HG02885 (cell line): ENCODE measurements around the gene ZNF235.
"Not testable (repeated sequence)": the region's sequence is repeated elsewhere in the genome, so short reads cannot be mapped to it uniquely, and the experiment has no call there.

Experiments
- ATAC-seq: cut with Tn5 transposase; IDR thresholded peaks from one replicate; pipeline ENCODE4 v1.9.1; 2021; ENCODE audit warnings: mild to moderate bottlenecking; ENCODE audit not compliant: unreplicated experiment, poor library complexity

Gene ZNF235

DNA sequence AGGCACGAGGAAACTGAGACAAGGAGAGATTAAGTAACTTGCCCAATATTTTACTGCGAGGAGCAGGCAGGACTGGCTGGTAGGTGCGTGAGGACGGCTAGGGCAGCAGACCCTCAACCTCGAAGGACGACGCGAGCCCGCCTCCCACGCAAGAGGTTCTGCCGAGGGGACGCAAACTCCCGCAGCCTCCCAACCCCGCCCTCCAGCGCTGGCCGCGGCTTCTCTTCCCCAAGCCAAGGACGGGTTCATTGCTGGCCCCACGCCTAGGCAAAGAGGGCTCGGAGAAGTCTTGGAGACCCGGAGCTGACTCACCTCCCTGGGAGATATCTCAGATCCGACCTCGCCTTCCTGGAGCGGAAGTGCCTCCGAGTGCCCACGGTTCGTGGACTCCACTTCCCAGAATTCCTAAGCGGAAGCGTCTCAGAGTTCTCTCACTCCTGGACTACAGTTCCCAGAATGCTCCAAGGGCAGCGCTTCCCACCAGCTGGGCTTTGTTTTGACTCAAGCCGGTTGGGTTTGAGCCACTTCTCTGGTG, at the start of gene ZNF235:
ZNF235 (minus strand) TSS at position 367 of the 535 bp plus-strand sequence. CDS start 1,621 bp downstream, outside the sequence.
- peak; percentile 94 for ATAC-seq

DNA sequence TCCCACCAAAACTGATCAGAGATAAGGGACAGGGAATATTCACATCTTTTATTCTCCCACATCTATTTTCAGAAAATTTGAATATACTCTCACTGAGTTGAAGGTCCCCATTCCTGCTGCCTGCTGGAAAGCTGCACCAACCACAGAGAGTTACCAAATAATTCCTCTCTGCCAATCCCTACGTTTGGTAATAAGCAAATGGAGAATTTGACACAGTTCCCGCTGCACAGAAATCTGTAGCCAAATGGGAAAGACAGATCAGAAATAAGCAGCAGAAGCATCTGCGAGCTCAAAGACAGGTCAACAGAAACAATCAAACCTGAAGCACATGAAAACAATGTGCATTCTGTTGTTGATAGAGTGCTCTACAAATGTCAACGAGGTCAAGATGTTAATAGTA, 41.7 kb upstream of the ZNF235 start:
- no peak for ATAC-seq

DNA sequence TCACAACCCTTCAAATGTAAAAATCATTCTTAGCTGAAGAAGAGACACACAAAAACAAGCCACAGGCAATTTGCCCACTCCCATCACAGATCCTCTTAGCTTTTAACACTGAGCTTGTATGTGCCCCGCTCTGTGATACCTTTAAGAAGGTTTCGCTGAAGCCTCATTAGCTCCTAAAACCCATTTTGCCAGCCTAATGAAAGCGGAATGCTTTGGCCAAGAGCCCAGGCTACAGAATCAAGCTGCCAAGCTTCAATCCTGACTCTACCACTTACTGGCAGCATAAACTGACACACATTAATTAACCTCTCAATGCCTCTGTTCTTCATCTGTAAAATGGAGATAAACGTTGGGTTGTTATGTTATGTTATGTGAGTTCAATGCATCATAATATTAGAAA, 41.1 kb upstream of the ZNF235 start:
- ATAC-seq = no peak

DNA sequence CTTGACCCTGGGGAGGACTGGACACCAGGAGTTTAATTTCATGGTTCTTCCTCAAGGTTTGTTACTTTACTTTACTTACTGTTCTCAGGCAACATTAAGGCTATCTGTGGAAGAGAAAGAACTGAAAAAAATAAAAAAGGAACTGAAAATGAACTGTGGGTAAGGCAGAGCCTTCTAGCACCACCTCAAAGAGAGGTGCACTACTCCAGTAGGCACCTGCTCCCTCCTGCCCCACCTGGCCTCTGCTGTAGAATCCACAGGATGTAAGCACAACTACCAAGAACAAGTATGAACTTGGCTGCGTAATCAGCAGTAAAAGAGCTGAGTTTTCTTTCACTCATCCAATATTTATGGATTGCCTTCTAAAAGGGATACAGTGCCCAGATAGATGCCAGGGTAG, 39.4 kb upstream of the ZNF235 start:
- ATAC-seq = no peak

DNA sequence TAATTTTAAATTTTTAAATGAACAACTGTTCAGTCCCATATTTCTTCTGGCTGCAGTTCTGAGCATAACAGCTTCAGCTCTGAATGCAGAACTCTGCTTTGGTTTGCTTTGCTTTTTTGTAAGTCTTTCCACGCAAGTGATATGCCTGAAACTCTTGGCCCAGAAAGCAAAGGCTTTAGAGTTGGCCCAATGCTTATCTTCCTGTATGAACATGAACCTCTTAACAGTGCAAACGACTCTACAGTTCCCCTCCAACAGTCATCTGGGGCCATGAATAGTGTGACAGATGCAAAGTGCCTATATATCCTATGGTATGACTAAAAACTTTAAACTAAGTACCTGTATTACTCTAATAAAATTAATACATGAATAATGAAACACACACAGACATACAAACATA, 37.0 kb upstream of the ZNF235 start:
- no peak for ATAC-seq

DNA sequence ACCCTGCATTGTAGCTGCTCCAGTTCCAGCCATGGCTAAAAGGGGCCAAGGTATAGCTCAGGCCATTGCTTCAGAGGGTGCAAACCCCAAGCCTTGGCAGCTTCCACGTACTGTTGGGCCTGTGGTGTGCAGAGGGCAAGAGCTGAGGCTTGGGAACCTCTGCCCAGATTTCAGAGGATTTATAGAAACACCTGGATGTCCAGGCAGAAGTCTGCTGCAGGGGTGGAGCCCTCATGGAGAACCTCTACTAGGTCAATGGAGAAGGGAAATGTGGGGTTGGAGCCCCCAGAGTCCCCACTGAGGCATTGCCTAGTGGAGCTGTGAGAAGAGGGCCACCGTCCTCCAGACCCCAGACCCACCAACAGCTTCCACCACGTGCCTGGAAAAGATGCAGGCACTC, 29.8 kb upstream of the ZNF235 start:
- ATAC-seq = not testable (repeated sequence)

DNA sequence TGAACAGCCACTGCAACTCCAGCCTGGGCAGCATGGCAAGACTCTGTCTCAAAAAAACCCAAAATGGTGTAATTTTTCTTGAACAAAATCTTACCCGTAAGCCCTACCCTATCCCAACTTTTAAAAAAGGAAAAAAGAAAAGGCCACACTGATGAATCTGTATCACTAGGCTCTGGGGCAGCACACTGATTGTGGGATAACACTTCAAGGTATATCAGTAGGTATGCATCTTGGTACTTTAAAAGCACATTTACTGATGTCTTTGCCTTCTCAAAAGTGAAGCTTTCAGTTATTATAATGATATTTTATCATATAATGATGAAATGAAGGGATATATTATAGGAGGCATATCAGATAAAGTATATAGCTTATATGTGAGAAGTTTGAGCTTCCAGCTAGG, 27.3 kb upstream of the ZNF235 start:
- ATAC-seq = no peak

DNA sequence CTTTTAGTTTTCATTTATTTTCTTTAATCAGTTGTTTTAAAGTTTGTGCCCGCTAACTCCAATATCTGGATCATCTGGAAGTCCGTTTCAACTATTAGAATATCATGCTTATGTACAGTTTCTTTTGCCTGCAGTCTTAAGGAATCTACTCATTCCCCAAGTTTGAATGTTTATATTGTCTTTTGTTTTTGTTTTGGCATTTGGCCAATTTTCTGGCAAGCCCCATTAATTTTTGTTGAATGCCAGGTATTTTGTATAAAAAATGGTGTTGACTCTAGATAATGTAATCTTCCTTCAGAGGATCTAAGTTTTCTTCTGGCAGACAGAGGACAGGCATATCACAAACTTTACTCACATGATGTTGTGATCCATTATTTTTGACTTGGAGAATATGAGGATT, 11.1 kb upstream of the ZNF235 start:
- no peak for ATAC-seq

DNA sequence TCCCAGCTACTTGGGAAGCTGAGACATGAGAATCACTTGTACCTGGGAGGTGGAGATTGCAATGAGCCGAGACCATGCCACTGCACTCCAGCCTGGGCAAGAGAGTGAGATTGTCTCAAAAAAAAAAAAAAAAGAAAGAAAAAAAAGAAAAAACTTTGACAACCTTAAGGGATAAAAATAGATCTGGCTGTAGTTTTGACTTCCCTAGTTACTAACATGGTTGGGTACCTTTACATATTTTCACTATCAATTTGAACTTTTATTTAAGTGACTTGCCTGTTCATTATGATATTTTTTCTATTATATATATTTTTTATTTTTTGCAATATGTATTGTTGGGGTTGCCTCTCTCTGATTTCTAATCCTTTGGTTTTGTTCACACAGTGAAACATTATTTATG, 8.4 kb upstream of the ZNF235 start:
- no peak for ATAC-seq

DNA sequence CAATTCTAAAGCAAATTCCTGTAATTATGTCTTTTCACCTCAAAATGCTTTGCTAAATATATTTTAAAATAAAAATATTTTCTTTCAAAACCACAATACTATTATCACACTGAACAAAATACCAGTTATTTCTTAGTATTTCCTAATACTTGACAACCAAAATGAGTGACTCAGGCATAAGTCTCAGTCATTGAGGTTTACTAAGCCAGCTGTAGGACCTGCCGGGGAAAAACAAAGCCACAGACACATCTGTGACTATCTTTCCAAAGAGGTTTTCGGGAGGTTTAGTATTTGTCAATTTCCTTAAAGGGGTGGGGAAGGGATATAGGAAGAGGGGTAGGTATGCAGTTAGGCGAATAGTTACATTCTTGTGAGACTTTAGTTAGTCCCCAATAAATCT, 3.2 kb upstream of the ZNF235 start:
- no peak for ATAC-seq

DNA sequence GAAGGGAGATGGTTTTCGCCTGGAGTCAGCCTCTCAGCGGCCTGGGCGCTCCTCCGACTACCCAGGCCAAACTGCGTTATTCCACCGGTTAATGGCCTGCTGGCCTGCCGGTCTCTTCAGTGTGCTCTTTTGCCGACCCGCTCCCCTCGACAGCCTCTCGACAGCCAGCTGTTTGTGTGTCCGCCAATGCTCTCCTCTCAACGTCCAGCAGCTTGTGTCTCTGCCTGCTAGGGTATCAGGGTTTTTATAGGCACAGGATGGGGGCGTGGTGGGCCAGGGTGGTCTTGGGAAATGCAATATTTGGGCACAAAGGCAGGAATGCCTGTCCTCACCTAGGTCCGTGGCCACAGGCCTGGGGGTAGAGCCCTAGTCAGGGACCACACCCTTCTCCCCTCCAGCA, 1.5 kb upstream of the ZNF235 start:
- no peak for ATAC-seq

DNA sequence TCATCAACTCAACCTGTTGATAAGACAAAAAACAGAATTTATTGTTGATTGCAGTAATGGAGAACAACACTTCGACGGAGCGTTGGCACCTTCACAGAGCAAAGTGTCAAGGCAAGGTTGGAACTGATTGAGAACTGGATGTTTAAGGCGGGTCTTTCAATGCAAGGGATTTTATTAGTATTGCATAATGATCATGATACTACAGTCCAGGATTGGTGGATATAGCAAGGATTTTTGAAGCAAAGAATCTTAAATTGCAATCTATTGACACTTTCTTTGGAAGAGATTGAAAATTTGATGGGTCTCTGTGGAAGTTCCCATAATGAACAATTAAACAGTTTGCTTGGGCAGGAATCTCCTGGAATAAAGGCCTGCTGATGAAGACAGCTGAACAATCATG, 632 bp upstream of the ZNF235 start:
- ATAC-seq = no peak

DNA sequence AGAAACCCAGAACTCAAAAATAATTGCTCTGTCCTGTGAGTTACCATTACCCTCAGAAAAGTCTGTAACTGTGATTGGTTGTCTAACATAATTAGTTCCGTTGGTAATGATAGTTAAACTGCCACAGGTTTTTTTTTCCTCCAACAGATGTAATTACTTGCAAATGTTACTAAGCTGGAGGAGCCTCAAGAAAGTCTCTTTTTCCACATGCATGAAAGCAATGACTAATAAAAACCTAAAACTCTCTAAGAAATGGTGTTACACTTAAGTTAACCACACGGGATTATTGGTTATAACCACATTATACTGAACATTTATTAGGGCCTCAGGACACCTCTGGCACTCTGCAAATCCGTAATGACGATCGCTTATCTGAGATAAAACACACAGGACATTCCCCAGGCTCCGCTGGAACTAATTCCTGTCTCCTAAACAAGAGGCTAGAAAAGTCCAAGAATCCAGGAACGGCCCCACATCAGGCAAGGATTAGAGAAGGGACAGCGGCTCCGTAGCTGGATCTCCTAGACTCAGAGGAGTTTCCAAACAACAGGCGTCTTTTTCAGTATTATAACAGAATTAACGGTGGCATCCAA, 753 bp downstream of the ZNF235 start:
- no peak for ATAC-seq

DNA sequence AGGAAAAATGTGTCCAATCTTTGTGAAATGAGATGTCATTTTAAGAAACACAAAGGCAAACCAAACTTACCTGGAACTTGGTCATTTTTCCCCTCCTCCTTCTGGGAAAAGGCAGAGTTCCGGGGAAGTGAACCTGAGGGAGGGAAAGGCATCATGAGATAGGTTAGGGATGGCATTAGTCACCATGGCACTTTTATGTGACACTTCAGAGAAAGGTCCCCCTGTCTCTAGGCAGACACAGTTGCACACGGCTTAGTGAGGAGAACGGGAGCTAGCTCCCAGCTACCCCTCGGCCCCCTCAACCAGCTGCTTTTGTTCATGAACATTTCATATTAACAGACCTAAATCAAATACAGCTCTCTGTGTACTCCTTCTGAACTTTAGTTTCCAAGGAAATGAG, 1.5 kb downstream of the ZNF235 start:
- ATAC-seq = no peak

DNA sequence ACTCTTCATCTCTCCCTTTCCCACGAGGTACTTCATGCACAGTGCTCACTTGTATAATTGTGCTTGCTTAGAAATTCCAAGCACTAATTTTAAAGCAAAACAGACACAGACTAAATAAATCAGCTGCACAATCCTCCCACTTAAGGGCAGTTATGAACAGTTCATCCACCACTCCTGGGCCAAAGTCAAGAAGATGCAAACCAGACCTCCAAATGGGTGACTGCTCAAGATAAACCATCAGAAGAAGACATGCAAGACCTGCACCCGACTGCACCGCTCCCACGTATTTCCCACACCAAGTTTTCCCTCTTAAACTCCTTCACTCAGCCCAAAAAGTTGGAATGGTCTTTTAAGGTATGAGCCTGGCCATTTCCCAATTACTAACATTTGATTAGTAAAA, 19.9 kb downstream of the ZNF235 start:
- no peak for ATAC-seq

DNA sequence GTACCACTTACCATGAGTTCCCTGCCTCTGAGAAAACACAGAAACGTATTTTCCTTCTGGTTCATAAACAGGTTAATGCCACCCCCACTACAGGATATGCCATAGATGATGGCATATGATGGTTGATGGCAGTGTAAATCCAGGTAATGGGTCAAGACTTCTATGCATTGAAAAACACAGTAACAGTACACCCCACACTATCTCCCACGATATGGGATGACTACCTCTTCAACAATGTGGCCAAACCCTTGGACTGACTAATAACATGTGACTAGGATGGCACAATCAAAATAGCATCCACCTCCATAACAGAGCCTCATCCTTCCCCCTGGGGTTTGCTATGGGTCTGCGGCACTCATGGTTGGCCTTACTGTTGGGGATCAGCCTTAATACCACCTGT, 22.0 kb downstream of the ZNF235 start:
- no peak for ATAC-seq

DNA sequence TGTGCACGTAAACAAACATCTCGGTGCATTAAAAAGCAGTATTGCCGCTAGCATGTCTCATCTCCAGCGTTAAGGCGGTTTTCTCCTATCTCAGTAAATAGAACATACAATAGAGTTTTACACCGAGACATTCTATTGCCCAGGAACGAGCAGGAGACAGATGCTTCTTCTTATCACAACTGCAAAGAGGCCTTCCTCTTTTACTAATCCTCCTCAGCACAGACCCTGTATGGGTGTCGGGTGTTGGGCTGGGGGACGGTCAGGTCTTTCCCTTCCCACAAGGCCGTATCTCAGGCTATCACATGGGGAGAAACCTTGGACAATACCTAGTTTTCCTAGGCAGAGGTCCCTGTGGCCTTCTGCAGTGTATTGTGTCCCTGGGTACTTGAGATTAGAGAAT, 23.9 kb downstream of the ZNF235 start:
- ATAC-seq = no peak

DNA sequence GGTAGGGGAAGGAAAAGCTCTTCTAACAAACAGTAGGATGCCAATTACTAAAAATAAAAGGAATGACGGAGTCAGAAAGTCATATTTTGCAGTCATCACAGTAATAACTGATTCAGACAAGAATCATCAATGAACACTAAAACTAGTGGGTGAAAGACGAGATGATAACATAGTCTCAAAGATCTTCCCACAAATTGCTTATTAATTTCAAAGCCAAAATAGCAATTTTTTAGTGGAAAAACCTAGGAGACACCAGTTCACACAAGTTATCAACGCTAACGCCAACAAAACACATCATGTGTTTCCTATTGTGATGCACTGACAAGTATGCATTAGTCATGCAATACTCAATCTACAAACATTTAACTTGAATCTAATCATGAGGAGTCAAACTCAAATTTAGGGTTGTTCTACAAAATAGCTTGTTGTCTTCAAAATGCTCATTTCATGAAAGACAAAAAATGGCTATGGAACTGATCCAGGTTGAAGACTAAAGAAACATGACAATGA, 26.6 kb downstream of the ZNF235 start:
- ATAC-seq = no peak

DNA sequence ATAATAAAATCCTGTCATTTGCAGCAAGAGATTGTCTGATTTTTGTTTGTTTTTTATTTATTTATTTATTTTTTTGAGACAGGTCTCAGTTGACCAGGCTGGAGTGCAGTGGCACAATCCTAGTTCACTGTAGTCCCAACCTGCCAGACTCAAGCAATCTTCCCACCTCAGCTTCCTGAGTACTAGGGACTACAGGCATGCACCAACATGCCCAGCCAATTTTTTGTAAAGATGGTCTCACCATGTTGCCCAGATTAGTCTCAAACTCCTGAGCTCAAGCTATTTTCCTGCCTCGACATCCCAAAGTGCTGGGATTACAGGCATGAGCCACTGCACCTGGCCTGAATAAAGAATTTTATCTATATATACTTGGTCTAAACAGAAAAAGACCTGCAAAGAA, 27.5 kb downstream of the ZNF235 start:
- no peak for ATAC-seq

DNA sequence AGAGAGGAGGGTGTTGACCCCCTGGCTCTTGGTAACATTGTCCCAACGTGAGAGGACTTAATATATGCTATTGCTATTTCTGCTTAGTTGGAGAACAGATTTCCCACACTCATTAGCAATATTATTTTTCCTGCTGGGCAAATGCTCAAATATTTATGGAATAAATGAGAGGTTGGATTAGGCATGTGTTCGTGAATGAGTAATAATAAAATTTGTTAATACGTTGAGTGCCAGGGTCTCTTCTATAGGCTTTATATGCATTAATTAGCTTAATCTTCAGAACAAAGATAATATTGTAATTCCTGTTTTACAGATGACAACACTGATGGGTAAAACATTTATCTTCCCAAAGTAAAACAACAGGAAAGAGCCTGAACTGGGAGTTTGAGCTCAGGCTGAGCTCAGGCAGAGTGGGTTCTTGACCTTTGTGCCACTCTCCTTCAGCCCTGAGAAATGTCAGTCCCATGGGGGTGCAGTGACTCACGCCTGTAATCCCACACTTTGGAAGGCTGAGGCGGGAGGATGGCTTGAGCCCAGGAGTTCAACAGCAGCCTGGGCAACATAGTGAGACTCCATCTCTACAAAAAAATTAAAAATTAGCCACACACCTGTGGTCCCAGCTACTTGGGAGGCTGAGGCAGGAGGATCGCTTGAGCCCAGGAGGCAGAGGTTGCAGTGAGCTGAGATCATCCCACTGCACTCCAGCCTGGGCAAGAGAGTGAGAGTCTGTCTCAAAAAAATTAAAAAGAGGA, 44.0 kb downstream of the ZNF235 start:
- ATAC-seq = no peak

DNA sequence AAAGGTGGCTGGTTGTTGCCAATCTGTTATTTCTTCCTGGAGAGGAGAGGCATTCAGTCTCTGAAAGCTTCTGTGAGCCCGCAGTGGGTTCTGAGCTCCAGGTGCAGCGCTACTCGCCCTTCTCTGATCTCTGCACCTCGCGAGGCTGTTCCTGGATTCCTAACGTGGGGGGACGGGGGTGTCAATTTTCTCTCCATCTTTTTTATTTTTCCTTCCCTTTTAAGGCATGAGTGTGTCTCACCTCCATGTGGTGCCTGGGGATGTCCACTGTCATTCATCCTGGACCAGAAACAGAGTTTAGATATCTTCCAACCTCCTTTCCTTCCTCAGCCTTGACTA, 44.5 kb downstream of the ZNF235 start:
- no peak for ATAC-seq

DNA sequence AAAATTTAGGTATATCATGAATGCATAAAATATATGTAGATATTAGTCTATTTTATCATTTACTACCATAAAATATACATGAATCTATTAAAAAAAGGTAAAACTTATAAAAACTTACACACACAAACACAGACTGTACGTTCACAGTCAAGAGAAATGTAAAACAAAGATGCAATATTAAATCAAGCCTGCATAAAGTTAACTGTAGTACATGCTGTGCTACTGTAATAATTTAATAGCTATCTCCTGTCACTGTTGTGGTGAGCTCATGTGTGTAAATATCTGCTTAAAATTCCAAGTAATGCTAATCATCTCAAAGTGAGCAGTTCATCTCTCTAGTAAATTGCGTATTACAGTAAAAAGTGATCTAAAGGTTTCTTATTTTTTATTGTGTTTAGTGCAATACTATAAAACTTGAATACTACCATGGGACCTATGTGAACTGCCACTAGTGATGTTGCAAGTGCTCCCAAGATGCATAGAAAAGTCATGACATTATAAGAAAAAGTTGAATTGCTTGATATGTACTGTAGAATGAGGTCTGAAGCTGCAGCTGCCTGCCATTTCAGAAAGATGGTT, 45.9 kb downstream of the ZNF235 start:
- ATAC-seq = no peak
